ENCODE data around the gene PRPS2.

GRCh38 chrX:12770440-12770839 is 20.8 kb upstream of the PRPS2 start:
- TF ChIP-seq CTCF (IDR thresholded peaks at IDR 0.05) (peak; percentile 79), POLR2AphosphoS5 (IDR thresholded peaks at IDR 0.05; ENCODE audit: low read depth, low read length) (no peak), JUND (IDR thresholded peaks at IDR 0.05) (no peak)
